GM21825 (cell line): ENCODE results near the gene SMARCC1.

Source experiments
- ATAC-seq: cut with Tn5 transposase; IDR thresholded peaks from one replicate; pipeline ENCODE4 v1.9.1; 2021; ENCODE audit warnings: mild to moderate bottlenecking, moderate library complexity; ENCODE audit not compliant: unreplicated experiment

Gene SMARCC1

DNA sequence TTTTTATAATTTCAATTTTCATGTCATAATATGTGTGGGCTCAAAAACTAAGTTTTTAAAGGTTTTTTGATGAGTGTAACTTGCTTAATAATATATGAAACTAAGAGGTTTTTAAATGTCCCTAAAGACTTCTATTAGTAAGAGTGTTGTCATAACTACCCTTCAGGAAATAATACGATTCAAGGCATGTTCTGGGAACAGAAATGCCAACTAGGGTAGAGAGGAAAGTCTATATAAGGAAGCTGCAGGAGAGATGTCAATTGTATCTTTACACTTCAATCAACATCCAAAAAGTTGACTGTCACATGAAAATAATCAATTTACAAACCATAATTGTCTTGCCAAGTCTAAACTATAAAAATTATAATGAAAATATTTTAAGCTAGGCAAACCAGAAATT lies 76.3 kb downstream of the SMARCC1 start:
- no peak for ATAC-seq

DNA sequence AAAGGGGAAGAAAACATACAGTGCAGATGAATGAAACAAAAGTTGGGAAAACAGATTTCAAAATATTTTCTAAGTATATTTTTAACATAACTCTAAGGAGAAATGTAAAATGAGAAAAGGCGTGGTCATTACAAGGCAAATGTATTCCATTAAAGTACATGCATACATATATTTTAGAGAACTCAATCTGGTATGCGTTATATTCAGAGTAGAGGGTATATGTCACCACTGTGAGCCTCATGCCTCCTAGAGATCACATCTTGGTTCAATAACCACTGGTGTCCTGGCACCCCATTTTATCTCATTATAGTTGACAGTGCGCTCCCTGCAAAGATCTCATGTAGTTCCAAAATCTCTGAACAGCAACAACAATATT lies 77.5 kb downstream of the SMARCC1 start:
- no peak for ATAC-seq

DNA sequence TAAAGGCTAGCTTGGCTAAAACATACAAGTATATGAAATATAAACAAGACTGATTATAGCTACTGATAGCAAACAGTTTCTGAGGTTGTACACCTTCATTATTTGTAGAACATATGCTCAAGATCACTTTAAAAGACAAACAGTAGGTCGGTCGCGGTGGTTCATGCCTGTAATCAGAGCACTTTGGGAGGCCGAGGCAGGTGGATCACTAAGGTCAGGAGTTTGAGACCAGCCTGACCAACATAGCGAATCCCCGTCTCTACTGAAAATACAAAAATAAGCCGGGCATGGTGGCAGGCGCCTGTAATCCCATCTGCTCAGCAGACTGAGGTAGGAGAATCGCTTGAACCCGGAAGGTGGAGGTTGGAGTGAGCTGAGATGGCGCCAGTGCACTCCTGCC lies 80.3 kb downstream of the SMARCC1 start:
- no peak for ATAC-seq

DNA sequence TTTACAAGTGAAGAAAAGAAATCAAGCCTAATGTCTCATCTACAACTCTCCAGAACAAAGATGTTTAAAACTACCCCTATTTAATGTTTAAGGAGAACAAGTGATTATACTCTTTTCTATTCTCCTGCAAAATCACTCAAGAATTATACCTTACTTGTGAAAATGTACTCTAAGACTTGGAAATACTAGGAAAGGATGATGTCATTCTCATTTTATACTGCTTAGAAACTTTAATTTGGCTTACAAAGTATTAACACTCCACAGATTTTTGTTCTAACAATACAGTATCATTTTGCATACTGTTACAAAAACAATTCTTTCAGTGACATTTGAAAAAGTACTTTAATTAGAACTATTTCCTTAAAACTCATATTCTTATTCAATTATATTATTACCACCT lies 89.5 kb downstream of the SMARCC1 start:
- no peak for ATAC-seq

DNA sequence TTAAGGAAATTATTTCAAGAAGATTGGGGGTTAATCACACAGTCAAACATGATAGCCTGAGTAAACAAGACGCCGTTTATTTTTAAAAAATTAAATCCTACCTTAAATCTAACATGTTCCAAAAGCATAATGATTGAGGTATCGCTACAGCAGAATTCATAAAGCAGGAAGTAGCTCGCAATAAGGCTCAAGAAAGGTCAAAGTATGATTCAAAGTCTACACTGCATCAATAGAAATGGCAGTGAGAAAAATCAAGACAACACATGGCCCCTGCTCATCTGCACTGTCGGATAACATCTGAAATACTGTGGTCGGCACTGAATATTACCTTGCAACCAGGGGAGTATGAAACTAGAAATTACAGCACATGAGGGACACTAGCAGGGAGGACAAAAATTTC lies 93.2 kb downstream of the SMARCC1 start:
- no peak for ATAC-seq

DNA sequence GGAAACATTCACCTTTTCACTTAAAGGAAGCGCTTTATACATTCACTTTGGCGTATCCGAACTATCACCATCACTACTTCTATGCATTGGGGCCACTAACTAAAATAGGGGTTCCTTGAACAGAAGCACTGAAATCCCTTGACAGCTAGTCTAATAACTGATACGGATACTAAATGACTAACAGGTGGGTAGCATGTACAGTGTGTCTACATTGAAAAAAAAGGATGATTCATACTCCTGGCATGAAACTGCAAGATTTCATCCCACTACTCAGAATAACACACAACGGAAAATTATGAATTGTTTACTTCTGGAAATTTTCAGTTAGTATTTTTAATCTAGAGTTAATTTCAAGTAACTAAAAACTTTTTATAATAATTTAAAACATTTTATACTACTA lies 96.7 kb downstream of the SMARCC1 start:
- no peak for ATAC-seq

DNA sequence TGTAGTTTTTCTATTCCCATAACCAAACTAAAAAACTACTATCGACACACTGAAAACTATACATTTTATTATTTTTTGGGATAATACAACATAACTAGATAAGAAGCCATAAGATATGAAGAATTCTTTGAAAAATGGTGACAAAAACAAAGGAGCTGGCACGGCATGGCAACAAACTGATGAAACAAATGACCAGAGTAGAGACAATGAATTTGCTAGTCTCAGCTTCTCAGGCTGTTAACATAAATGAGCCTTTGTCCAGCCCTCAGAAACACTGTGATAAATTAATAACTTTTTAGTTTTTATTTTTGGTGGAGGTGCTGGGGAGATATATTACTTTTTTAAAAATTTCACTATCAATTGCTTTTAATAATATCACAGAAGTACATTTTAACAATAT lies 100.7 kb downstream of the SMARCC1 start:
- ATAC-seq = no peak

DNA sequence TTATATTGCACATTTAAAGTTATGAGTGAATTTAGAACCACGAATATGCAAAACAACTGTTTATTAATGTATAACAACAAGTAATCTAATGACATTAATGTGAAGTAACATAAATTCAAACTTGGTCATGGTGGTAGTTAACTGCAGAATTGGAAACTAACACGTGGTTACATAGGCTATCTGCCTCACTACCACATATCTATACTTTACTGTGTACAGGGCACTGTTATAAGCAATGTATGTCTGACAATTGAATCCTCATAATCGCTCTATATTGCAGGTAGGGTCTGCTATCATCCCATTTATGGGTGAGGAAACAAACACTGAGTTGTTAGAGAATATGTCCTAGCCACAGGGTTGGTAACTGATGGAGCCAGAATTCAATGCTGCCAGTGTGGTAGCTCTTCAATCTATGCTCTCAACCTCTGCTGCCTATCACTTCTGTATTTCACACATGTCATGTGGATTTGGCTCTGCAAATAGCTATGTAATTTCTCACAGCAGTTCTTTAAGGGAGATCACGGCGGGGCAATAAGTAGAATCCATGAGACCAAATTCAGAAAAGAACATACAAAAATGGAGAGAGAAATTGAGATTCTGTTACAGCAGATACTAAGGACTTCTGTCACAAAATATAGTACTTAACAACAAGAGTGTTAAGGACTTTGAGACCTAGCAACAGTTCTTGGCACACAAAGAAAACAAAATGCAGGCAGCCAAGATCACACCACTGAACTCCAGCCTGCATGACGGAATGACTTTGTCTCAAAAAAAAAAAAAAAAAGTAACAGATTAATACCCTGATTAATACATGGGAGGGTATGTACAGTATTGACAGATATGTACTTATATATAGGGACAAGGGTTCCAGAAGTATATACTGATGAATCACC lies 103.0 kb downstream of the SMARCC1 start:
- ATAC-seq = no peak

DNA sequence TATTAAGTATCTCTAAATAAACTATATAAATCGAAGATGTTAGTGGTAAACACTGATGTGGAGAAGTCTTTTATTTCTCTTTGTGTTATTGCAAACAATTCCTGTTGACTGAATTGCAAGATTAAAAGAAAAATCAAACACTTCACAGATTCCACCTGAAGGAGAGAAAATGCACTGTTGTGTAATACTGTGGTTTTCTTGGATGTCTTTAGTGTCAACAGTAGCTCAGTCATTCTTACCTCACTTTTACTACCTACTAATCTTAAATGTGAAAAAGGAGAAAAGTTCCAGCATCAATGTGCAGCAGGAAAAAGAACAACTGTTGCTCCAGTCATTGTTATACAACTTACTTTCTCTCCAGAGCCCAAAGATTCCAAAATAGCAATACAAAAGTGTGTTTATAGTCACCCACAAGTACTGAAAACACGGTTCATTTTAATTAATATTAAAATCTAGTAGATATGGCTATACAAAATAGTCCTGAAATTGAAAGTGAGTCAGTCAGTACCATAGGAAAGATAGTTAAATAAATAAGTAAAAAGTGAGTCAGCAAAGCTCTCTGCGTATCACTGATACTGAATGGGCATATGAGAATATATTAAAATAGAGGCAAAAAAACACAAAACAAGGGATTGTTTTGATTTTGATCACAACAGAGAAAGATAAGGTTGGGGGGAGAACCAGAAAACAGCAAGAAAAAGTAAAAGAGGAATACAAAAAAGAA lies 112.5 kb downstream of the SMARCC1 start:
- no peak for ATAC-seq

DNA sequence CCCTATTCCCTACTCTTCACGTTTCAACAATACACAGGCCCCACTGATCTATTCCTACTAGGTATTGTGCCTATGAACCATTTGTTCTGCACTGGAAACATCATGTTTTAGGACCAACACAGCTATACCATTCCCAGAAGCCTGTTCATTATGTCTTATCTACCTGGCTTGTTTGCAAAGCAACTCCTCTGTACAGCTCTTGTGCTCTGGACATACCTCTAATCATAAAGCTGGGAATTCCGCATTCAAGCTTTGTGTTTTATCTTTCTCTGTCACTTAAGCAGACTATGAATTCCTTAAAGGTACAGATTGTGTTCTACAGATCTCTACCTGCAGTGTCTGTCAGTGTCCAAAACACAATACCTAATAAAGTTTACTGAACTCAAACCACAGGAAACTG lies 115.6 kb downstream of the SMARCC1 start:
- no peak for ATAC-seq

DNA sequence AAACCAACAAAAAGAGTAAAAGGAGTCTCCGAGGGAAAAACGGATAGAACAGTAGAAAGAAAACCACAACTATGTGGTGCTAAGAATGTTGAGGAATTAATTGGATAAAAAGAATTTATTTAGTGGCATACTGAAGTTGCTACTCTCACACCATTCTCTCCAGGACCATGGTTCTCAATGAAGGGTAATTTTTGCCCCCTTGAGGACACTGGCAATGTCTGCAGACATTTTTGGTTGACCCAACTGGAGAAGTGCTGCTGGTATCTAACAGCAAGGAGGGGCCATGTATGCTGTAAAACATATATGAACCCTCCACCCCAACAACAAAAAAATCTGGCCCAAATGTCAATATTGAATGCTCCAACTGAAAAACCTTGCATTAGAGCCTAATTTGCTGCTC lies 117.2 kb downstream of the SMARCC1 start:
- no peak for ATAC-seq

DNA sequence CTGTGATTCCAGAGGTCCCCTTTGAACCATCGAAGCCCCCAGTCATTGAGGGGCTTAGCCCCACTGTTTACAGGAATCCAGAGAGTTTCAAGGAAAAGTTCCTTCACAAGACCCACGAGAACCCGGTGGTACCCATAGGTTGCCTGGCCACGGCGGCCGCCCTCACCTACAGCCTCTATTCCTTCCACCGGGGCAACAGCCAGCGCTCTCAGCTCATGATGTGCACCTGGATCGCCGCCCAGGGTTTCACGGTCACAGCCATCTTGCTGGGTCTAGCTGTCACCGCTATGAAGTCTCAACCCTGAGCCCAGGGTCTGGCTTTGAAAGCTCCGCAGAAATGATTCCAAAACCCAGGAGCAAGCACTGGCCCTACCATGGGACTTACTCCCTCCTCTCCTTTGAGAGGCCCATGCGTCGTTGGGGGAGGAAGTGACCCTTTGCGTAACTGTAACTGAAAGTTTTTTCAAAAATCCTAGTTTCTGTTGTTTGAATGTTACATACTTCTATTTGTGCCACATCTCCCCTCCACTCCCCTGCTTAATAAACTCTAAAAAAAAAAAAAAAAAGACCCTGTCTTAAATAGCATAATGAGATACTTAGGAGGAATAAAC lies 118.0 kb downstream of the SMARCC1 start:
- no peak for ATAC-seq

DNA sequence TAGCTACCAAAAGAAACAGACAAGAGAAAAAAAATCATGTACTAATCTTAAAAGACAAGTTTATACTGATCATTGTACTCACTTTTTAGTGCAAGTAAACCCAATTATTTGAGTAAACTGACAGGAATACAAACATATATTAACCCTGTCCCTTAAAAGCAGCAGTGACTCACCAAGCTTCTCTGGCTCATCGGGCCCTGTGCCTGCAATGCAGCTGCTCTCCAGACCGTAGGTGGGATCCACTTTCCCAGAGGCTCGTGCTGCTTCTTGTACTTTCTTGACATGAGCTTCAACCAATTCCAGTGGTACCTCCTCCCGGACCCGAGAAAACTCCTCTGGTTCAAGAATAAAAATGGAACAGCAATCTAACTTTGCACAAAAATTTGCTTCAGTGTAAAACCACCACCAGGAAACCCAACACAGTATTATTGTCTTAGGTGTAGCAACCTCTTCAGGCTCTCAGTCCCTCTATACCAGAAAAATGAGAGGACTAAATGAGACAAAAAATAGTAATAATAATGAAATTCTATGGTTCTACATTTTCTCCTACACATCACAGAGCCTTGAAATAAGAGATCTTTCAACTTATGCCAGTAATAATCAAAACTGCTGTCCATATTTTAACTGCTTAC lies 120.5 kb downstream of the SMARCC1 start:
- ATAC-seq = no peak

DNA sequence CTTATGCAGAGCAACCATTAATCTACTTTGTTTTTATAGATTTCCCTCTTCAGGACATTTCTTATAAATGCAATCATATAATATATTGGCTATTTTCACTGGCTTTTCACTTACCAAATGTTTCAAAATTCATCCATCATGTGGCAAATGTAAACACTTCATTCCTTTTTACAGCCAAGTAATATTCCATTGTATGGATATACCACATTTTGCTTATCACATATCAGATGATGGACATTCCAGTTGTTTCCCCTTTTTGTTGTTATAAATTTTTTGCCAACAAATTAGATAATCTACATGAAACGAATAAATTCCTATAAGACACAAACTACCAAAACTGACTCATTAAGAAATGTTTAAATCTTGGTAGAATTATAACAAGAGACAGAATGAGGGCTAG lies 123.2 kb downstream of the SMARCC1 start:
- no peak for ATAC-seq

DNA sequence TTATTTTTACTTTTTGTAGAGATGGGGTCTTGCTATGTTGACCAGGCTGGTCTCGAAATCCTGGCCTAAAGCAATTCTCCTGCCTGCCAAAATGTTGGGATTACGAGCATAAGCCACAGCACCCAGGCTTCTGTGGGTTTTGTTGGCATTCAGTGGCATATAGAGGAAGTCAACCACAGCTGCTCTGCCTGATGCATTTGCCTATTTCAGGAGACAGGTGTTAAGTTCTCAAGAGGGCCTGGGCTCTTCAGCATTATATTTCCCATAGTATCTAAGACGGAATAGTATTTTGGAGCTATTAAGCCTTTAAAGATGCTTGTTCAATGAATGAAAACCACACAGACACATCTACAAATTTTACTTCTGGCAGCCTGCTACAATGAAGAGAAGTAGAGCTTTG lies 129.6 kb downstream of the SMARCC1 start:
- ATAC-seq = no peak

DNA sequence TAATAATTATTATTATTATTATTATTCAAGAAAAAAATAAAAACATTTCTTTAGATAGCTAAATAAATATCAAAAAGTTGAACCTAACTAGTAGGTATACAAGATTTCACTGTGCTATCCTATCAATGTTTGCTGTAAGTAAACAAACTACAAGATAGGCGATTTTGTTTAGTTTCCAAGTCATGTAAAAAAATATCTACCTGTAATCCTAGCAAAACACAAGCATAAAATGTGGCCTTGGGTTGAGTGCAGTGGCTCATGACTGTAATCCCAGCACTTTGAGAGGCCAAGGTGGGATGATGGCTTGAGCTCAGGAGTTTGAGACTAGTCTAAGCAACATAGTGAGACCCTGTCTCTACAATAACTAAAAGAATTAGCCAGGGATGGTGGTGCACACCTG lies 131.4 kb downstream of the SMARCC1 start:
- no peak for ATAC-seq

DNA sequence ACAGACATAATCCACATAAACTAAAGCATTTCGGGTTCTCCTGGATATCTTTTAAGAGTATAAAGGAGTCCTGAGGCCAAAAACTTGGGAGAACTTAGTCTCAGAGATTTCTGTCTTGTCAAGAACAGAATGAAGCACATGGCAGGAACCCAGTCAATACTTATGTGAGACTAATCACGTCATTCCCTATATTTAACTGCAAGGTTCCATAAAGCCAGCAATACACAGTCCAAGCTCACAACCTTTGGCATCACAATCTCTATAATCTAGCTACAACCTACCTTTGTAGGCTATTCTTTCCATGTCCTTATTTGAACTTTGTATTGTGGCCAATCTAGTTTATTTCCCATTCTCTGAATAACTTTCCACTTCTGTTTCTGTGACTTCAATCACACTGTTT lies 134.1 kb downstream of the SMARCC1 start:
- ATAC-seq = no peak

DNA sequence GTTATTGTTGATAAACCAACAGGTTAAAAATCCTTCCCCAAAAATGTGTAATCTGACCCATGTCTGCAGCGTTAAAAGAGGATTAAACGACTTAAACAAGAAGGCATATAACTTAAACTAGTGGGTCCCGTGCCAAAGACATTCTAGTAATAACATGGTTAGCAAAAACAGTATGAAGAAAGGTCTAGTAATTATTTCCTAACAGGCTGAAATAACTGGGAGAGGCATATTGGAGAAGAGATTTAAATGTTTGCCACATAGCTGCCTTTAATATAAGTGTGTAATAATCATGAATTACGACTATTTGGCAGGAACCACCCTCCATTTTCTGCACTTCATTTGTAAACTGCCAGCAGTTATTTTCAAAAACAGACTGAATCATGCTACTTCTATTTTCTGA lies 135.3 kb downstream of the SMARCC1 start:
- no peak for ATAC-seq

DNA sequence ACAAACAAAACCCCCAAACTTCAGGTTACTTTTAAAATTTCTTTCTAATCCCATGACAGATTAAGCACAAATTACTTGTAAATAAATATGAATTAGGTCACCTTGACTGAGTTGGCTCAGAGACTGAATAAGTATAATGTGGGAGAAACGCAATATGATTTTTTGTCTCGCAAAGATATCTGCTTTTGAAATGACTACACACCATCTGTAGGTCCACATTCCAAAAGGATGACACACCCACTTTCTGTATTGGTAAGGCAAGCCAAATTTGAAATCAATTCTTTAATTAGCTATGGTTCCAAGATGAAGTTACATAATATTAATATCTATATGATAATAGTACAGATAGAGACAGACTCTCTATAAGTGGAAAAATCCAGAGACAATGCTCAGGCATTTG lies 136.1 kb downstream of the SMARCC1 start:
- ATAC-seq = no peak

DNA sequence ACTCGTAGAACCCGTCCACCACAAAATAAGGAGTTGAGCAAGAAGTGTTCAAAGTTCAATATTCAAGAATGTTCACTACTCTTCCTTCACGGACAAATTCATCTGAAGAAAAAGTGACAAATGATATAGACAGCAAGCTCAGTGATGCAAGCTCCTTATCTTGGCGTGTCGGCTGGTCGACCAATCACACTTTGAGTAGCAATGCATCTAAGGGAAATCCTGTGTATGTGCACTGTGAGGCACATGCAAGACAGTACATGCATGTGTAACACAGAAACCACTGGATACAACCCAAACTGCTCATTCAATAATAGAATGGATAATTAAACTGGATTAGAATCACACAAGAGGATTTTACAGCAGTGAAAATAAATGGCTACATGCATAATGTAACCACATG lies 138.6 kb downstream of the SMARCC1 start:
- ATAC-seq = no peak

DNA sequence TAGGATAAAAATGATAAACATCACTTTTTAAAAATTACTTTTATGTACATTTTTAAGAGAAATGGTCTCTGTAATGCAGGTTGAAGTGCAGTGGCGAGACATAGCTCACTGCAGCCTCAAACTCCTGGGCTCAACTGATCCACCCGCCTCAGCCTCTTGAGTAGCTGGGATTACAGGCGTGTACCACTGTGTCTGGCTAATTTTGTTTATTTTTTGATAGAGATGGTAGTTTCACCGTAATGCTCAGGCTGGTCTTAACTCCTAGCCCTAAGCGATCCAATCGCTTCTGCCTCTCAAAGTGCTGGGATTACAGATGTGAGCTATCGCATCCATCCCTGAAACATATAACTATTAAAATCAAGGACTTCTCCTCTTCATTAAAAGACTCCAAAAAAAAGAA lies 140.0 kb downstream of the SMARCC1 start:
- ATAC-seq = no peak

DNA sequence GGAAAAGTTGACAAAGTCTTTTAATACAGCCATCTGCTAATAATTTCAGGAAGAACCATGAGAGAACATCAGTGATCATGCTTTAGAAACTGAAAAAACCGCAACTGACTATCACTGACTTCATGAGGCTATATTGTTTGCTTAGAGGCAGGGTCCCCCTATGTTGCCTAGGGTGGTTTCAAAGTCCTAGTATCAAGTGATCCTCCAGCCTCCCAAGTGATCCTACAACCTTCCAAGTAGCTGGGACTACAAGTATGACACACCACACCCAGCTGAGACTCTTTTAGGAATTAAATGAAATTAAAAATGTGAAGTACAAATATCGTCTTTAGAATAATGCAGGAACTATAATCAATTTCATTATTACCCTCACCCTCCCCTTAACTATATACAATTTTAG lies 144.8 kb downstream of the SMARCC1 start:
- no peak for ATAC-seq
